Right ventricle myocardium superior (tissue), 1 donor: ENCODE measurements around the gene RIF1. TPM values are rescaled to one million over a fixed set of nuclear protein-coding genes. Genes with fewer than 3 reads are reported as not detected.

ENCODE experiments used
- ATAC-seq: fragments of 200-7000 bp; cut with Tn5 transposase; one replicate; pipeline ENCODE4 v1.9.1; 2020; ENCODE audit warnings: mild to moderate bottlenecking; ENCODE audit not compliant: poor library complexity
- DNase-seq: peaks from one replicate; pipeline ENCODE4 v3.0.0-alpha.2; 2020
- intact Hi-C: fragments of 100-400 bp; cut with DNase I; formaldehyde crosslinking; loops from one replicate; pipeline ENCODE4 v1.11.2; 2022
- long read RNA-seq: library from polyadenylated mRNA; unstranded; transcript quantifications from one replicate; pipeline ENCODE4 v2.0.0, GENCODE V29; 2021
- total RNA-seq: library from RNA; stranded (reverse); fragmentation: NEBNext Ultra II Directional; extraction: Animal tissue kit (Norgen Biotek cat#: 25700); gene quantifications from one replicate; pipeline ENCODE4 v1.2.1, GENCODE V29; 2021
- donor health status: DM: no; HTN: yes; CAD: no; lungs with severe emphysema.

Gene RIF1, protein sequence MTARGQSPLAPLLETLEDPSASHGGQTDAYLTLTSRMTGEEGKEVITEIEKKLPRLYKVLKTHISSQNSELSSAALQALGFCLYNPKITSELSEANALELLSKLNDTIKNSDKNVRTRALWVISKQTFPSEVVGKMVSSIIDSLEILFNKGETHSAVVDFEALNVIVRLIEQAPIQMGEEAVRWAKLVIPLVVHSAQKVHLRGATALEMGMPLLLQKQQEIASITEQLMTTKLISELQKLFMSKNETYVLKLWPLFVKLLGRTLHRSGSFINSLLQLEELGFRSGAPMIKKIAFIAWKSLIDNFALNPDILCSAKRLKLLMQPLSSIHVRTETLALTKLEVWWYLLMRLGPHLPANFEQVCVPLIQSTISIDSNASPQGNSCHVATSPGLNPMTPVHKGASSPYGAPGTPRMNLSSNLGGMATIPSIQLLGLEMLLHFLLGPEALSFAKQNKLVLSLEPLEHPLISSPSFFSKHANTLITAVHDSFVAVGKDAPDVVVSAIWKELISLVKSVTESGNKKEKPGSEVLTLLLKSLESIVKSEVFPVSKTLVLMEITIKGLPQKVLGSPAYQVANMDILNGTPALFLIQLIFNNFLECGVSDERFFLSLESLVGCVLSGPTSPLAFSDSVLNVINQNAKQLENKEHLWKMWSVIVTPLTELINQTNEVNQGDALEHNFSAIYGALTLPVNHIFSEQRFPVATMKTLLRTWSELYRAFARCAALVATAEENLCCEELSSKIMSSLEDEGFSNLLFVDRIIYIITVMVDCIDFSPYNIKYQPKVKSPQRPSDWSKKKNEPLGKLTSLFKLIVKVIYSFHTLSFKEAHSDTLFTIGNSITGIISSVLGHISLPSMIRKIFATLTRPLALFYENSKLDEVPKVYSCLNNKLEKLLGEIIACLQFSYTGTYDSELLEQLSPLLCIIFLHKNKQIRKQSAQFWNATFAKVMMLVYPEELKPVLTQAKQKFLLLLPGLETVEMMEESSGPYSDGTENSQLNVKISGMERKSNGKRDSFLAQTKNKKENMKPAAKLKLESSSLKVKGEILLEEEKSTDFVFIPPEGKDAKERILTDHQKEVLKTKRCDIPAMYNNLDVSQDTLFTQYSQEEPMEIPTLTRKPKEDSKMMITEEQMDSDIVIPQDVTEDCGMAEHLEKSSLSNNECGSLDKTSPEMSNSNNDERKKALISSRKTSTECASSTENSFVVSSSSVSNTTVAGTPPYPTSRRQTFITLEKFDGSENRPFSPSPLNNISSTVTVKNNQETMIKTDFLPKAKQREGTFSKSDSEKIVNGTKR (N-terminal part only)
- total RNA-seq: 14.6 TPM
- long read RNA-seq, full-length matches to known transcripts: 1 of 1 reads
- long read RNA-seq, partial matches to known transcripts: 0 of 1 reads
- long read RNA-seq, other reads (novel, unspliced or antisense): 0 of 1 reads

GRCh38 chr2:151409601-151410484 is at the start of gene RIF1:
TSS of gene RIF1 (plus strand) at chr2:151409902. CDS start at chr2:151410424, 522 bp downstream.
- intact Hi-C loops: loop anchor here (5.0 kb wide), 1 partner anchor 123 kb away; the partner anchor contains the start of gene NMI
- DNase-seq (peak; percentile 92), ATAC-seq (peak; percentile 100)

DNA sequence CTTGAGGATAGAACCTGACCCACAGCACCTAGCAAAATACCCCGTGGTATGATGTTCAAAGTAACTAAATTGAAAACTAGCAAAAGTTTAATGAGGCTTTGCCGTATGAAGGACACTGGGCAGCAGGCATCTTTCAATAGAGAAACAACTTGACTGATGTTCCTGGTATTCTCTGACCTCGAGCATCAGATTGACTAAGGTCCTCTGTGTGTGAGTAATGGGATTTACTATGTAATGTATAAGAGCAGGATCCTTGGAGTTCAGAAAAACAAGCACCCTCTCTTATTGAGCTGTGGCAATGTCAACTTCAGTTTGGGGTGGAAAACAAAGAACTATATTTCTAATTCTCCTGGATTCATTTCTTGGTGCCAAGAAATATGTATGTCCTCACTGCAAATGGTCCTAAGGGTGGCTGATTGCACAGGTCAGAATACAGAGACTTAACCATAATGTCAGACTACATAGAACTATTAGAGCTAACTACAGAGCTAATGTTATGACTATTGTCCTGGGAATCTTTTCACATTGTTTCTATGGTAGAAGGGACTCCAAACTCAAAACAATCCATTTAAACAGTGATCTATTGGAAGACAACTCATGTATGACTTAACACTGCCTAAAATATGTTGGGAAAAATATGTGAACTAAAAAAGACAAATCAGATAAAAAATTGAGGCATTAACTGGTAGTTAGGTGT is 47.9 kb upstream of the RIF1 start:
- DNase-seq (no peak), ATAC-seq (no peak)
- intact Hi-C loops: no loop called here

DNA sequence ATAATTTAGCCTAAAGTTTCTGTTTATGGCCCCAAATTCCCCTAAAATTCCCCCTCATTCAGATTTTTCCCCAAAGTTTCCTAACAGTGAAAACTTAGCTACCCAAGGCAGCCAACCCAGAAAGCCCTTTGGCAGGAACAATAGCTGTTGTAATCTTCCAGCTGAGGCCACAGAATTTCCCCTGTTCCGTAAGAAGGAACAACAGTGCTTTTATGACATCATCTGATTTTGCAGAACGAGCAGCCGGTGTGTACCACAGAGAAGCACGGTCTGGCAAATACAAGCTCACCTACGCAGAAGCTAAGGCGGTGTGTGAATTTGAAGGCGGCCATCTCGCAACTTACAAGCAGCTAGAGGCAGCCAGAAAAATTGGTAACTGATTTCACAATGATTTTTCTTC is 46.0 kb upstream of the RIF1 start:
- DNase-seq (peak; percentile 73), ATAC-seq (peak; percentile 94)
- intact Hi-C loops: no loop called here

DNA sequence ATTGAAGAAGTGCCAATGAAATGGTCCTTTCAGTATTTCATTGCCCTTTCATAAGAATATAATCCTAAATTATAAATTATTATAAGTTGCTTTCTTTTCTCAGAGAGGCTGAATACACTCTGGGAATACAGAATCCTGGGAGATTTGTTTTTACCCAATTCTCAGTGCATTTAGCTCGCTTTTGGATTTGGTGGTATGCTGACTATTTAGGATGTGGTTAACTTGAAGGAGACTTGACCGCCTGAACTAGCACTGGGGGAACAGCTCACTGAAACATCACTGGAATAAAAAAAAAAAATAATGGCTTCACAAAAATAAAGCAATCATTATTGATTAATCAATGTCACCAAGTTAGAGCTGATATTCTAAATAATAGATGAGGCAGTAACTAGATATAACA is 42.1 kb upstream of the RIF1 start:
- intact Hi-C loops: no loop called here
- no peak for ATAC-seq
- DNase-seq: no peak

GRCh38 chr2:151374436-151374835 is 35.3 kb upstream of the RIF1 start:
- intact Hi-C loops: no loop called here
- ATAC-seq (no peak), DNase-seq (no peak)

GRCh38 chr2:151379169-151379568 is 30.5 kb upstream of the RIF1 start:
- ATAC-seq (no peak), DNase-seq (no peak)
- intact Hi-C loops: no loop called here

GRCh38 chr2:151380580-151381235 is 29.0 kb upstream of the RIF1 start:
- intact Hi-C loops: no loop called here
- ATAC-seq: no peak
- DNase-seq: no peak

- intact Hi-C loops: no loop called here
- DNase-seq (no peak), ATAC-seq (no peak)
Observed at GRCh38 chr2:151381266-151381665, 28.4 kb upstream of the RIF1 start.

DNA sequence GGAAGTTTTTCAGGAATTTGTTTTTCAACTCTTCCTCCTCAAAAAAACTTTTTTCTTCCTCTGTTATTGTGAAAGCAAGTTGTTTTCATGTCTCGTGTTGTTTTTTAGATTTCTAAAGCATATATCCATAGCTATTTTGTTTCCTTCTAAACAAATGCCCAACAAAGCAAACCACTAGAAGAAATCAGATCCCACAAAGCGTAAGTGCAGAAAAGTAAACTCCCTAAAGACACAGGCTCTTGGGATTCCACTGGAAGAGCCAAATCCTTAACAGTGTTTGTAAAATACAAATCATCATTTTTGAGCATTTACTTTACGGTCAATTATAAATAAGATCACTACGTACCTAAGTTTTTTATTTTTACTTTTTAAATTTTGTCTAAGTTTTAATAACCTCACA is 21.7 kb upstream of the RIF1 start:
- ATAC-seq: no peak
- intact Hi-C loops: no loop called here
- no peak for DNase-seq

- no peak for DNase-seq
- ATAC-seq: no peak
- intact Hi-C loops: no loop called here
Observed at GRCh38 chr2:151391436-151391835, 18.3 kb upstream of the RIF1 start.

GRCh38 chr2:151394509-151394908 is 15.2 kb upstream of the RIF1 start:
- DNase-seq (no peak), ATAC-seq (no peak)
- intact Hi-C loops: no loop called here

- intact Hi-C loops: no loop called here
- ATAC-seq: no peak
- no peak for DNase-seq
Observed at GRCh38 chr2:151395509-151396374, 14.0 kb upstream of the RIF1 start.

DNA sequence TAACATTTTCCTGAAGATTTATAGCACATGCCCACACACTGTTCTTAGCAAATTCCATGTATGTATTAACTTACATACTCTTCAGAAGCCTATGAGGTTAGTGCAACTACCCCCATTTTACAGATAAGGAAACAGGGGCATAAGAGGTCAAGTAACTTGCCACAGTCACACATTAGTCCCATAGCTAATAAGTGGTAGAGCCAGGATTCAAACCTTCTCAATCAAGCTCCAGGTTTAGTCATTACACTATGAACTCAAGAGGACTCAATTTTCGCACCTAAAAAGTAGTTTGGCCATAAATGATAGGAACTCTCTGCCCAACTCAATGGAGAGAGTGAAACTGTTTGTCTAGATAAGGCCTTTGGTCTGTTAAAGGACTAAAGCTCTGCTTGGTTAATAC is 9.7 kb upstream of the RIF1 start:
- intact Hi-C loops: no loop called here
- ATAC-seq (no peak), DNase-seq (no peak)

DNA sequence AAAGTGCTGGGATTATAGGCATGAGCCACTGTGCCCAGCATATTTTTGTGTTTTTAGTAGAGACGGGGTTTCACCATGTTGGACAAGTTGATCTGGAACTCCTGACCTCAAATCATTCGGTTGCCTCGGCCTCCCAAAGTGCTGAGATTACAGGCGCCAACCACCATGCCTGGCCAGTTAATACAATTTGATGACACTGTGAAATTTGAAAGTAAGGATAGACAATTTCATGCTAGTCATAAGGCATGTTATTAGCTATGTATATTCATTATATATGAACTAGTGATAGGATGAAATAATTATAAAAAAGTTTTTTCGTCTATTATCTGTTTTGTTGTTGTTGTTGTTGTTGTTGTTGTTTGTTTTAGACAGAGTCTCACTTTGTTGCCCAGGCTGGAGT is 8.6 kb upstream of the RIF1 start:
- no peak for ATAC-seq
- no peak for DNase-seq
- intact Hi-C loops: no loop called here

DNA sequence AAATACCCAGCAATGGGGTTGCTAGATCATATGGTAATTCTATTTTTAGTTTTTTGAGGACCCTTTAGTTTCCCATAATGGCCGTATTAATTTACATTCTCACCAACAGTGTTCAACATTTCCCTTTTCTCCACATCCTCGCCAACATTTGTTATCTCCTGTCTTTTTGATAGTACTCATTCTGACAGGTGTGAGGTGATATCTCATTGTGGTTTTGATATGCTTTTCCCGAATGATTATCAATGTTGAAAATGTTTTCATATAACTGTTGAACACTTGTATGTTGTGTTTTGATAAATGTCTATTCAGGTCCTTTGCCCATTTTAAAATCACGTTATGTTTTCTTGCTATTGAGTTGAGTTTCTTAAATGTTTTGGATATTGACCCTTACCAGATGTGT is 5.8 kb upstream of the RIF1 start:
- DNase-seq (no peak), ATAC-seq (no peak)
- intact Hi-C loops: no loop called here

DNA sequence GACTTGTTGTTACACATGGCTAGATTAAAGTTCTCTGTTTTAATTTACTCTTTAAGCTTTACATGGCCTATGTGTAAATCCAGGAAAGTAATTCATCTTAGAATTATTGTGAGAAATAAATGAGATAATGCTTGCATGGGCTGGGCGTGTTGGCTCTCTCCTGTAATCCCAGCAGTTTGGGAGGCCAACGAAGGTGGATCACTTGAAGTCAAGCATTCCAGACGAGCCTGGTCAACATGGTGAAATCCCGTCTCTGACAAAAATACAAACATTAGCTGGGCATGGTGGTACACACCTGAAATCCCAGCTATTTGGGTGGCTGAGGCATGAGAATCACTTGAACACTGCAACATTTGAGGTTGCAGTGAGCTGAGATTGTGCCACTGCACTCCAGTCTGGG is 4.3 kb upstream of the RIF1 start:
- ATAC-seq (no peak), DNase-seq (no peak)
- intact Hi-C loops: no loop called here
